ENCODE measurements around the gene CTSZ.

DNA sequence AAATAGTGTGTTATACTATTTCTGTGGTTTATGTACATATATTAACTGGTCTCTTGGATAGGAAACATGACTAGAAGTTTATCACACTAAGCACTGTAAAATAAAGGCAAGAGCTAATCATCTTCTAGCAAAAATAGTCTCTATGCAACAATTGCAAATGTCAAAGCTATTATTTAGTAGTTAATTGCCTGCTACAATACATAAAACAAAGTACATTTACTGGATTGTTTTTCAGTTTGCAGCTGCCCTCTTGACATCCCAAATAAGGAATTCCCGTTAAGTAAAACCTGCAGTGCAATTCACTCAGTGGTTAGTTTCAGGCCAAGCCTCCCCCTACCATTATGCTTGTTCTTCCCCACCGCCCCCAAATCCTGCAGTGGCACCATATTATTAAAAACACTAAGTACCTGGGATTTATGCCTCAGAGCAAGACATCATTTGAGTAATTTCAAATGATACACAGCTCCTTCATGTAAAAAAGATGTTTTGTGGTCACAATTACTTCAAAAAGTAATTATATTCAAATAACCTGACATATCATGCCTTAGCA lies 26.6 kb upstream of the CTSZ start:
- no peak for TF ChIP-seq POLR2AphosphoS5 (IDR thresholded peaks at IDR 0.05; ENCODE audit: low read depth, low read length)
- no peak for TF ChIP-seq TAF1 (IDR thresholded peaks at IDR 0.05; ENCODE audit: borderline replicate concordance, low read depth, low read length)
- no peak for TF ChIP-seq POLR2A (IDR thresholded peaks at IDR 0.05; ENCODE audit: low read depth, low read length)

All from GM12892 (cell line).